Suppressor macrophage (primary cell): ENCODE data around the gene CDH13.

Experiments
- DNase-seq, 4 experiments: peaks; one replicate each; pipeline ENCODE4 v3.0.0-alpha.2; 2020 to 2022

The CDH13 gene

DNA sequence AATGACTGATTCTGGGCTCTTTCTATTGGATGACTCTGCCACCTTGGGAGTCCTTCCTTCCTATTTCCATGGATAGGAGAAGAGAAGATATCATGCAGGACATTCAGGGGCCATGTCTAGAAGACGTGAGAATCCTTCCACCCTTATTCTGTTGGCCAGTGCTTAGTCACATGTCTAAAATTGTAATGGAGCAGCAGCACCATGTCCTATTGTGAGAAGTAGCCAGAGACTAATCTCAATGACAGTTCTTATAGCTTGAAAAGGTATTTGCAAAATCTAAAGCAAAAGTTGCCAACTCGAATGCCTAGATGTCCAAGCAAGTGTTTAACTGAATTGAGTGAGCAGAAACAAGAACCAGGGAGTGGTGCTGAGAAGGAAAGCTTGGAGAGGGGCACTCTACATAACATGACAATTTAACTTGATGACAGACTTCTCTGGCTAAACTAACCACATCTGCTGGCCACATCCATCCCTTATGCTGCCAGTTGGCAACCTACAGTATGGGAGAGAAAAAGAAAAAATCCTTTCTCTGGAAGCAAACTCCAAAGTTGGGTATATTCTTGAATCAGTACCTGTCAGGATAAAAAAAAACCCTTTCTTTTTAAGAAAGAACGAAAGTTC, 225.7 kb downstream of the CDH13 start:
- DNase-seq: no peak

DNA sequence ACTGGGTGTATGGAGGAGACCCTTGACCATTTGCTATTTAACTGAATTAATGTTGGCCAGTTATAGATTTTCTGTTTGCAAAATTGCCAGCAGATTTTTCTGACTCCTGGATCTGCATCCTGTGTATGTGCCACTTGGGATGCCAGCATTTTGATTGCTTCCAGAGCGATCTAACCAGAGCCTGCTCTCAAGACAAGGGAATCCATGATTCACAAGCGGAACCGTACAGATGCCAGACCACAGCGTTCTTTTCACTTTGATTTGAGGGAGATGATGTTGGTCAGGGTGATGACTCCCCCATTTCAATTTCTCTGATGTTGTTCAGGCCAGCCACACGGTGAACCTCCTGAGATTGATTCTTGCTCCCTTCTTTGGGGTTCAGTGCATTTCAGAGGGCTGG, 228.7 kb downstream of the CDH13 start:
- no peak for DNase-seq

DNA sequence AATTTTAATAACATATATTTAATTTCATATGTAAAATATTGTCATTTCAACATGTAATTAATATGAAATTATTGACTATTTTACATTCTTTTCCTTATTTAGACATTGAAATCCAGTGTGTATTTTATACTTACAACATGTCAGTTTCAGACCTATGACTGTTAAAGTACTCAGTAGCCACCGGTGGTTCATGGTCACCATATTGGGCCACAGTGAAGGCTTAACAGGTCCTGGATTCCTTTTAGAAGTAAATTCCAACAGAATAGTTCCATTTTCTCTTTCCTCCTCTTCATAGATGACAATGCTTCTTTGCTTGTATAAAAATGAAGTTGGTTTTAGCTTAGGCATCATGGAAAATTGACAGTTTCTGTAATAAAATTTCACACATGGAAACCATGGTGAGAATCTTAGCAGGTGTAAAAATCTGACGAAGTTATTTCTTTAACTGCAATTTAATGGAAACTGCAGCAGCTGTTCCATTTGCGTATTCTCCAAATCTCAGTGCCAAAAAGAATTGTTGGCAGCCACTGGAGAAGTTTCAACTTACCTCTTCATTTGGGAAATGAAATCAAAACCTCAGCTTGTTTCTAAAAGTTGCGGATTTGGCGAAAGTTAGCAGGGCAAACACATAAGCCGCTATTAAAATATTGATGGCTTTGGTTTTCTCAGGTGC, 231.1 kb downstream of the CDH13 start:
- DNase-seq: no peak

DNA sequence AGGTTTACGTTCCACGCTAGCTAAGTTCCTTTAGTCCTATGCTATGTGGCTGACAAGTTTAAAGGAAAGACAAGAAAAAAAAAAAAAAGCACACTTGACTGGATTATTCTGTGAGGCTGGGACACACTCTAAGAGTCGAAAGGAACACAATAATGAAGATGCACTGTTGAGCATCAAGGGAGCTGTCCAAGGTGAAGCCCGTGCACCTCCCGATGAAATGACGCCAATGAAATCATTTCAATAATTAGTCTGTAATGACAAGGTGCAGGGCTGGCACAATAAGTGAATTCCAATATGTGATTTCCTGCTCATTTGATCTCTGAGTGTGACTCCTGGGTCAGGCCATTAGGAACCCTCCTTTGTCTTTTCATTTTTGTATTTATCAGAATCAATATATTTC, 232.9 kb downstream of the CDH13 start:
- no peak for DNase-seq

DNA sequence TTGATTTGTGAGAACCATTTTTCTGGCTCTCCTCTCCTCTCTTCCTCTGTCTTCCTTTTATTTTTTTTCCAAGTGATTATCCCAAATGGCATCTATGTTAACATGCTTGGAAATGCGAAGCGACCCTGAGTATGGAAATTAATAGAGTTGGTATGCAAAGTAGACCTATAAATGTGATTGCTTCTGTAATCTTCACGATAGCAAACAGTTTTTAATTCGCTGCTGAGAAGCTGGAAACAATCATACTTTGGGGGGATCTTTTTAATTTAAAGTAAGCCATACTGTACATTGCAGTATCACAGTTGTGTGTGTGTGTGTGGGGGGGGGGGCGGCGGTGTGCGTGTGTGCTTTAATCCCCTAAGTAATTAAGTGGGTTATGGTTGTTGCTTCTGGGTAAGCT, 233.3 kb downstream of the CDH13 start:
- no peak for DNase-seq

DNA sequence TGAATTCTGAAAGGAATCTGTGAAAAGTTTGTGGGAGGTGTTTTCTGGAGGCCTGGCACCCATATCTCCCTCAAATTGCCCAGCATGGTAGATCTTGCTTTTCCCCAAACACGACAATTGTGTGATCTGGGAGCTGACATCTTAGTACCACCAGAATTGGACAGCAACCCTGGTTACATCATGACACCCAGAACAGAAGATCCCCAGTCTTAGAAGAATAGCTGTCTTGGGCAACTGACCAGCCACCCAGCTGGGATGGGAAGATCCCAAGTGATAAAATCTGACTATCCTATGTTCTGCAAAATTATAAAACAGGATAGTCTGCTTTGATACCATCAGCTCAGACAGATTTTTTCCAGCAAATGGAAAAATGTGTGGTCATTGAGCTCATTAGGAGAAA, 235.3 kb downstream of the CDH13 start:
- no peak for DNase-seq

DNA sequence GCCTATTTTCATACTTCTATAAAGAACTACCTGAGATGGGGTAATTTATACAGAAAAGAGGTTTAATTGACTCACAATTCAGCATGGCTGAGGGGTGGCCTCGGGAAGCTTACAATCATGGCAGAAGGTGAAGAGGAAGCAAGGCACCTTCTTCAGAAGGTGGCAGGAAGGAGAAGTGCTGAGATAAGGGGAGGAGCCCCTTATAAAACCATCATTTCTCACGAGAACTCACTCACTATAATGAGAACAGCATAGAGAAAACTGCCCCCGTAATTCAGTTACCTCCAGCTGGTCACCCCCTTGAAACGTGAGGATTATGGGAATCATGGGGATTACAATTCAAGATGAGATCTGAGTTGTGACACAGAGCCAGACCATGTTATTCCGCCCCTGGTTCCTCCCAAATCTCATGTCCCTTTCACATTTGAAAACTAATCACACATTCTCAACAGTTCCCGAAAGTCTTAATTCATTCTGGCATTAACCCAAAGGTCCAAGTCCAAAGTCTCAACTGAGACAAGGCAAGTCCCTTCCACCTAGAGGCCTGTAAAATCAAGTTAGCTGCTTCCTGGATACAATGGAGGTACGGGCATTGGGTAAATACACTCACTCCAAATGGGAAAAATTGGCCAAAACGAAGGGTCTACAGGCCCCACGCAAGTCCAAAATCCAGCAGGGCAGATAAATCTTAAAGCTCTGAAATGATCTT, 237.7 kb downstream of the CDH13 start:
- no peak for DNase-seq

DNA sequence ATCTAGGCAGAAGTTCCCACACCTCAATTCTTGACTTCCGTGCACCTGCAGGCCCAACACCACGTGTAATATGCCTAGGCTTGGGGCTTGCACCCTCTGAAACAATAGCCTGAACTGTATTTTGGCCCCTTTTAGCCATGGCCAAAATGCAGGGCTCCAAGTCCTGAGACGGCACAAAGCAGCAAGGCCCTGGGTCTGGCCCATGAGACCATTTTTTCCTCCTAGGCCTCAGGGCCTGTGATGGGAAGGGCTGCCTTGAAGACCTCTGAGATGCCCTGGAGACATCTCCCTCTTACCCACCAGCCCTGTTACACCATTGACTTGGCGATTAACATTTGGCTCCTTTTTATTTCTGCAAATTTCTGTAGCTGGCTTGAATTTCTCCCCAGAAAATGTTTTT, 238.6 kb downstream of the CDH13 start:
- no peak for DNase-seq

DNA sequence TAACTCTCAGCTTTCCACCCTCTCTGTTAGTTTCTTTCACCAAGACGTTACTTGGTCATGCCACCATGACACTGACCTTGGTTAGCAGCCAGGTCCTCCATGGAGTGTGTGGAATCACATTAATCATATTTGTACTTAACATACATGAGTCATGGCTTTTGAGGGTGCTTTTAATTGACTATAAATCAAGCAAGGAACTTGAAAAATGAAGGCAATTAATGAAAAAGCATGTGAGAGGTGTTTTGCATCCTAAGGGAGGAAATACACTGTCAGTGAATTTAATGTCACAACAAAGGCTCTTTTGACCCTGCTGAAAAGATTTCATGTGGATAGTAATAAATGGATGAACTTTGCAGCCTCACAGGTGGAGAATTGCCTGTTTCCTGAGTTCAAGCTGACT, 240.7 kb downstream of the CDH13 start:
- no peak for DNase-seq

DNA sequence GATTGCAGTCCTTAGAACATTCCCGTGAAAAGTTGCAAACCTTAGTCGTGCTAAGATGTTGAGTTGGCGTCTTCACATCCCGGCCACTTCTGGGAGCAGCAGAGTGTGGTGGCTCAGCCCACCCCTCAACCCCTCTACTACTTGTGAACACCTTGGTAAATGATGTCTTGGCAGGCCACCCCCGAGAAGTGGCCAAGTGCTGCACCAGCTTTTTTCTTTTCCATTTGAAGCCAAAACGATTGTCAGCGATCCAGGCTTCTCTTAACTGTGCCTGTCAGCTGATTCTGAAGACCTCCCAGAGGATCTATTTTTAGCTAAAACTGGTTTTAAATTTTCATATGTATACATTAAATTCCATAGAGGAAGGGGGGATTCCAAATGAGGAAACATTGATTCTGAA, 247.5 kb downstream of the CDH13 start:
- no peak for DNase-seq

DNA sequence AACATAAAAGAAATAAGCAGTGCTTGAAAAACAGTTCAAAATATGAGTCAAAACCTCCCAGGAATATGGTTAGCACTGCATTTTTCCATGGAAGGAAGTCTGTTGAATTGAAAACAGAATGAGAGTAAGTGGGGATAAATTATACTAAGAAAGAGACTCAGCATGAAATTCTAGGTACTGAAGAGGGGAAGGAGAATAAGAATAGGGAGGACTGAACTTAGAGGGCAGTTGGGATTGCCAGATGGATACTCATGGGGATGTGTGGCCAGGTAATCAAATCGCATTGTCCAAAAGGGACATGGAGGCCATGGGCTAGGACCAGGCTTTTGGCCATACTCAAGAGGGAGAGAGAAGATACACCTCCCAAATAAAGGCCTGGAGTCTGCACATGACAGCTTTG, 247.9 kb downstream of the CDH13 start:
- DNase-seq: no peak

DNA sequence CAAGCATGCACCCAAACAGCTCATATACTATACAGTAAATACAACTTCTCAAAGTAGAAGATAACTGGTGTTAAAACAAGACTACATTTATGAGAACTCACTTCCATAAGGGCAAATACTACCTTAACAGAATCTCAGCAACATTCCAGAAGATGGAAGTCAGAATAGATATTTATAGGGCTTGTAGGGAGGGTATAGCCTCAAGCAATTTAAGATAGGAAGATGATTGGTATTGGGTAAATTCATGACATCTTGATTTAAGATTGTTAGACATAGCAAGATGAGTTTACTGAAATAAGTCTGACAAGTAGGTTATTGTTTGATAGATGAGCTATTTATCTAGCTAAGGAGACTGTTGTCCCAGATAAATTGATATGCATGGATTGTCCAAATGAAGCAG, 250.2 kb downstream of the CDH13 start:
- DNase-seq: no peak

DNA sequence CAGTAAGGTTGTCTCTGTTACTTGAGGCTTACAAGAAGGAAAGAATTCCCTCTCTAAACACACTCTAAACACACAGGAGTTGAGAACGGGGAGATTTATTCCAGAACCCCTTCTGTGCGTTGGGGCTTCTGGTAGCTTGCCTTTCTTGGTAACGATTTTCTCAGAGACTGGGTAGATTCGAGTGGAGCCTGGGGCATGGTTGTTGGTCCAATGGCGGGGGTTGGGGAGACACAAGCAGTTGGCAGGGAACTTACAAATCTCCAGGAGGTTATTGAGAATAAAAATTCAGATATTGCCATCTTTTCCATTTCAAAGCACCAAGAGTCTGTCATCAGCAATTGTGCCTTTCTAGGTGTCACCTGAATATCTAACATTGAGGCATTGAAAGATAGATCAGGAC, 251.7 kb downstream of the CDH13 start:
- no peak for DNase-seq

DNA sequence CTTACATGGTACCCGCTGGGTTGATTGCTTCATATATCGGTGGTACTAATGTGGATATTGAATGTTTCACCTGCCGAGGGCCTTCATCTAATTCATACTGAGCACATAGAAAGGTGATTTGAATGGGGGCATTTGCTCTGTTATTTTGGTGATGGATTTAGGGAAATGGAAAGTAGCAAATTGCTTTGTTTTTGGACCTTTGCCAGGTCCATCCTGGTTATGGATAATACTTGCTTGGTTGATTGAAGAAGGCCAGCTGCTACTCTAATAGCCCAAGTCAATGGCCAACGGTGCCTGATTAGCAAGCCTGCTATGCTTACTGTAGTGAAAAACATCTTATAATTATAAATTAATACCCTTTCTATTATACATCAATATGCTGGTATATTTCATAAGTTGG, 253.6 kb downstream of the CDH13 start:
- DNase-seq: no peak

DNA sequence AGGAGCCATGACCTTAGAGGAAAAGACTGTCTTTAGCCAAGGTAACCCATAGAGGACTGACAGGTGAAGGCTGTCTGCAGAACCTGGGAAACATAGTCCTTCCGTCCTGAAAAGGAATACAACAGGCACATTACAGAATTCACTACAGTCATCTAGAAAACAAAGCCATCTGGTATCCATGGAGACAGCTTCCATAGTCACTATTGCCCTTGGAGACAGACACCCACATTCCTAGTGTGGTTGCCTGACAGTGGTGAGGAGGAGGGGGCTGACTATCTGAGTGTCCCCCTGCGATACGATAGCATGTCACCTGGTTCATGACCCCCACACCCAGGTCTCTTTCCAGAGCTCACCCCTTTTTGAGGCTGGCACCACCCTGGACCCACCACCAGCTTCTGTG, 254.7 kb downstream of the CDH13 start:
- DNase-seq: no peak

DNA sequence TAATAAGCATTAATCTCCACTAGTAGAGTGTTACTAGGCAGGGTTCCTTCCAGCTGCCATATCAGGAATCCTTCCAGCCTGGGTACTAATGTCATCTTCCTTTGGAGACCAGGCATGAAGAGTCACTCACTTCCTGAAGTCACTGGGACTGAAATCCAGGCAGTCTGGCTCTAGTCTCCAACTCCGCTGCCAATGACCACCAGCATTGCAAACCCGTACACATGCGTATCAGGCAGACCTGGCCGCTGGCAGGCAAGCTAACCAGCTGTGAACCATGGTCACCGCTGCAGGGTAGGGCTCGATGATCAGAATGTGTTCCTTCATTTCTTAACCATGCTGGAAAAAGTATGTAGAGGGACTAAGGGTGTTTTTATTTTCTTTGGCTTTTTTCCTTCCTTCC, 255.5 kb downstream of the CDH13 start:
- no peak for DNase-seq

DNA sequence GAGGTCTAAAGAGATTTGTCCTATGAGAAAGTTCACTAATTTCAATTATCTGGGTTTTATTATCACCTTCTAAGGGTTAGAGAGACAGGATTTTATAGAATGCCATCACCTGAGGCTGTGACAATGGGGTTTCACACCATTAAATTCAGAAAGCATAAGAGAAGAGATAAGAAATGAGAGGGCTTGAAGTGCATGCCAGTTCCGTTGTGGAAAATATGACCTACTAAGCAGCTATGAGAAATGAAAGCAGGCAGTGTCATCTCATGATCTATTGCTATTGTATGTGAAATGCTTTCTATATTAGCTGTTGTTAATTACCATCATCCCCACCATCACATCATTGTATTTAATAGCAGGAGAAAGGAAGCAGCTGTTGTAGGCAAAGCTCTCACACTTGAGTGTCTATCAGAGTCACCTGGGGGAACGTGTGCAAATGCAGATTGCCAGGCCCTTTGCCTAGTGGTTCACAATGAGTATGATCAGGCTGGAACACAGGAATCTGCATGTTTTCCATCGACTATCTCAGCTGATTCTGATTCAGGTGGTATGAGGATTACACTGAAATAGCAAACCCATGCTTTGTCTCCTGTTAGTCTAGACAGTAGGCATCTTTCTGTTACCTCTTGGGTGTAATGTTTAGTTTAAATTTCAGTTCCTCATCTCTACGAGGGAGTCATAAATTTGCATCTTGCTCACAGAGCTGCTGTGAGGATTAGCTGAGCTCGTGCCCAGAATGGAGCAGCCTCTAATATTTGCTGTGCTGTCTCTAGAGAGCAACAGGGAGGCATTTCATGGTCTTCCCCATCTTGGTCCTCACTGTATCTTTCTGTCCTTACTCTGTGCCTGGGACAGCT, 256.4 kb downstream of the CDH13 start:
- DNase-seq: no peak

DNA sequence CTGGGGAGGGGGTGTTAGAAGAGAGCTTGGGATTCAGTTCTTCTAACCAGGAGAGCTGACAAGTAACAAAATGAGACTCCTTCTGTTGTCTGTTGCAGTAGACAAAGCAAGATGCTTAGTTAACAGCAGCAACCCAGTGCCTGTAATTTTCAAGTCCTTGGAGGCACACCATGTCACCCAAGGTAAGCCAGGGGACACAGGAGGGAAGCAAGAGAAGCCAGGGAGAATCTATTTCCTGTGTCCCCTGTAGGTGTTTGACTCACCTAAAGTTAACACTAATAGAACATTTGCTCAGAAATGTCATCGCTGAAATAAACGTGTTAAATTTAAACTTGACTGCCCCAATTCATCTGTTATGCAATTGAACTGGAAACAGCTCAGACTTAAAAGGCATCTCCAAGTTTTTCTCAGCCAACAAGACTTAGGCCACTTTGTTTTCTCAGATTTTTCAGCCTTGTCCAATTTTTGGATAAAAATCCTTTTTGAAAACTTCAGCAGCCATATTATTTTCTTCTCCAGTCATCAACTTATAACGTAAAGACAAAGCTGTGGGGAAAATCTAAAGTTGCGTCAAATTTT, 257.6 kb downstream of the CDH13 start:
- DNase-seq: no peak

DNA sequence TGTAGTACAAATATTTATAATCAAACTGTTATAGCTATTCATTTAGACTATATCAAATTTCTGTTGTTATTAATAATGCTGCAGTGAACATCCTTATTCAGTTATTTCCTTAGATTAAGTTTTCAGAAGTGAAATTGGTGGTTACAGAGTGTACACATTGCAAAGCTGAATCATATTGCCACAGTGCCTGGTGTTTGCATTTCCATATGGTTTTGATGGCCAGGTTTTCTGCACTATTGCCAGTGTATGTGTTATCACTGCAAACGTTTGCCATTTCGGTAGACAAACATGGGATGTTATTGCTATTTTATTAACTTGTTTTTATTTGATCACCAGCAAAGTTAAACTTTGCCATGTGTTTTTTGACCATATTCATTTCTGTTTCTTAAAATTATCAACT, 259.4 kb downstream of the CDH13 start:
- DNase-seq: no peak

DNA sequence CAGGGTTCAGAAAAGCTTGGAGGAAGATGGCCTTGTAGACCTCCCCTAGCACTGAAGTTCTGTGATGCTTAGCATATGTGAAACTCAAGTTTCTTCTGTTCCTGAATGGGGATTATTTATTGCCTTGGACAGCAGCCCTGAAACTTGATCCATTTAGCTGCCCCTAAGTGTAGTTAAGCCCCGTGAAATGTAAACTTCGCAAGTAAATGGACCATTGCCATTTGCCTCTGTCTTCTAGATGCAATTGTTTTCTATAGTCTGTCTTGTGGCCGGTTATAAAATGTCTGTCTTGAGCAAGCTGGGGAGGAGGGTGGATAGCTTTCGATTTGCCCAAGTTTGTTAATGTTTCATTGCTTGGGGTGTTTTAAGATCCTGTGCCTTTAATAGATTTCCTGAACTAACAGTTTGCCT, 261.8 kb downstream of the CDH13 start:
- no peak for DNase-seq

DNA sequence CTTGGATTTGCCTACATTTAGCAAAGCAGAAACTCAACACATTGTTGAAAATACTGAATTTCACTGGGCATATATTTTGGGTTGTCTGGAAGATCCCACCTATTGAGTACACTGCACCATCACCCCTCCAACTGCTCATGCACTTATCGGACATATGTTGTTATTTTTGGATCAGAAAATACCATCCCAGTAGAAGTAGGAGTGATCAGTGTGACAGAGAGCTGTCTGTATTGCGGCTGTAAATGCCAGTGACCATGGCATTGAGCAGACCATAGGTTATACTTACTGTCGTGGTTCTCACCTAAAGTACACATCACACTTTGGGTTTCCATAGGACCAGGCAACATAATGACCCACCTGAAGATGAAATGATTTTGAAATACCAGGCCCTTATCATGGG, 264.7 kb downstream of the CDH13 start:
- no peak for DNase-seq

DNA sequence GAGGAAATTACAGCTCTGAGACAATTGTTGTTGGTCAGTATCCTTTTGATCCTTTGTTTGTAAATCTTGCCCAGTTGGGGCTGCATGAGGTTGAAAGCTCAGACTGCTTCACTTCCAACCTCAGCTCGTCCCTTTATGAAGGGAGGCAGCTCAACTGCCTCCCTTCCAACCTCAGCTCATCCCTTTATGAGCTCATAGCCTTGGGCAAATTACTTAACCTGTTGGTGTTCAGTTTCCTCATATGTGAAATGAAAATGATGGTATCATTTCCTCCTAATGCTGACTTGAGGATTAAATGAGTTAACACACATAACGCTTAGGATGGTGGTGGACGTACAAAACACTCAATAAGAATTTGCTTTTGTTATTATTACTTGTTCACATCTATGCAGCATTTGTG, 265.1 kb downstream of the CDH13 start:
- DNase-seq: no peak

DNA sequence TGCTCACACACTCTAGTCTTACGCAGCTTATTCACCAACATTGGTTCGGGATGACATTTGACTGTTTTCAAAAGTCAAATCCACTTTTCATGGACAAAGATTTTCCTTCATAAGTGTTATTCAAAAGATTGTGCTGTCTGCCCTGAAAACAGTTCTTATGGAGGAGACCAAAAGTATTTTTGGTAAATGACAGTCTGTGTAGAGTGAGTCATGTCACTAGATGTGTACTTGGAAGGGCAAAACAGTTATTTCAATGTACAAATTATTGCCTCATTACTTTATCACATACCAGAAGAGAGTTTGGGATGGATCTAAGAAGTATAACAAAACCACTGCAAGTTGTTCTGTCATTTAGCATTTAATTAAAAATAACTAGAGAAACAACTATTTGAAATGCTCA, 265.6 kb downstream of the CDH13 start:
- DNase-seq: no peak
